Muscle of leg (tissue), 11 donors: ENCODE data around the gene MRPS34. TPM values are rescaled to one million over a fixed set of nuclear protein-coding genes. Genes with fewer than 3 reads are reported as not detected.
"Not testable (repeated sequence)": the region's sequence is repeated elsewhere in the genome, so short reads cannot be mapped to it uniquely, and the experiment has no call there.

ENCODE experiments used
- DNase-seq: peaks from one replicate; pipeline ENCODE4 v3.0.0; 2013
- H3K27ac ChIP-seq: one replicate; pipeline ENCODE4 v1.5.1; 2013; ENCODE audit warnings: mild to moderate bottlenecking, low read length, control low read depth
- H3K27me3 ChIP-seq: one replicate; pipeline ENCODE4 v1.6.1; 2013; ENCODE audit warnings: low read length; ENCODE audit not compliant: control insufficient read depth, insufficient read depth
- H3K36me3 ChIP-seq: one replicate; pipeline ENCODE4 v1.6.1; 2013; ENCODE audit warnings: low read length; ENCODE audit not compliant: control insufficient read depth, insufficient read depth
- H3K4me1 ChIP-seq: one replicate; pipeline ENCODE4 v1.6.1; 2013; ENCODE audit warnings: low read length; ENCODE audit not compliant: control insufficient read depth, insufficient read depth
- H3K4me3 ChIP-seq: one replicate; pipeline ENCODE4 v1.5.1; 2013; ENCODE audit warnings: low read length, control low read depth
- H3K9me3 ChIP-seq: replicated peaks from 2 replicates; pipeline ENCODE4 v1.6.1; 2013; ENCODE audit warnings: low read depth, low read length; ENCODE audit not compliant: control insufficient read depth
- WGBS: methylation state at CpG from one replicate; pipeline ENCODE4 v1.1.5; 2013; ENCODE audit warnings: missing lambda C conversion rate; ENCODE audit not compliant: insufficient coverage; 5-methylcytosine and 5-hydroxymethylcytosine counted together
- polyA plus RNA-seq, 8 donors: library from polyadenylated mRNA; unstranded; fragments of 120-200 nt; gene quantifications; one replicate each; pipeline versions ENCODE4 v1.2.1 to v1.2.3, GENCODE V29; 2013; ENCODE audit warnings: inconsistent platforms in 1 of 8, low replicate concordance in 1 of 8; ENCODE audit not compliant: insufficient read length in 8 of 8, insufficient read depth in 1 of 8
- total RNA-seq: library from RNA; stranded (reverse); fragments of 120-200 nt; gene quantifications from one replicate; pipeline ENCODE4 v1.2.4, GENCODE V29; 2013

MRPS34 gene
- total and polyA plus RNA-seq, 9 donors, result 44.7 to 57.8 (median 49.6) TPM

- no peak for DNase-seq
- H3K4me1 ChIP-seq, result no peaks in the 10 kb centered on the region
- H3K9me3 ChIP-seq, result peaks cover 14% of the 10 kb centered on the region
- H3K36me3 ChIP-seq, result peaks cover 3% of the 10 kb centered on the region
- WGBS, result 64% methylated on average over 8 of the region's 10 CpGs
- H3K27ac ChIP-seq, result no peak overlapping the region
- no peak overlapping the region for H3K4me3 ChIP-seq
- no peaks in the 10 kb centered on the region for H3K27me3 ChIP-seq
Observed at GRCh38 chr16:1800701-1801100, 27.8 kb upstream of the MRPS34 start.

DNA sequence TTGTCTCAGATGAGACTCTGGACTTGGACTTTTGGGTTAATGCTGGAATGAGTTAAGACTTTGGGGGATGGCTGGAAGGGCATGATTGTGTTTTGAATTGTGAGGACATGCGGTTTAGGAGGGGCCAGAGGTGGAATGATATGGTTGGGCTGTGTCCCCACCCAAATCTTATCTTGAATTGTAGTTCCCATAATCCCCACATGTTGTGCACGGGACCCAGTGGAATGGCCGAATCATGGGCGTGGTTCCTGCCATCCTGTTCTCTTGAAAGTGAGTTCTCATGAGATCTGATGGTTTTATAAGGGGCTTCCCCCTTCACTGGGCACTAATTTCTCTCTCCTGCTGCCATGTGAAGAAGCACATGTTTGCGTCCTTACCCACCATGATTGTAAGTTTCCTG is 26.3 kb upstream of the MRPS34 start:
- H3K27me3 ChIP-seq, result not testable (repeated sequence)
- no CpG with 5 or more reads among the region's 5 CpGs for WGBS

GRCh38 chr16:1794908-1795666 is 22.2 kb upstream of the MRPS34 start:
- no peaks in the 10 kb centered on the region for H3K27me3 ChIP-seq
- no peak overlapping the region for H3K4me3 ChIP-seq
- peaks cover 16% of the 10 kb centered on the region for H3K36me3 ChIP-seq
- peaks cover 12% of the 10 kb centered on the region for H3K4me1 ChIP-seq
- peaks cover 14% of the 10 kb centered on the region for H3K9me3 ChIP-seq
- WGBS, result 72% methylated on average over 22 of the region's 32 CpGs
- DNase-seq, result no peak
- H3K27ac ChIP-seq, result no peak overlapping the region

More for the DNA sequence above, 26.3 kb upstream of the MRPS34 start:
- not testable (repeated sequence) for DNase-seq, H3K4me1 ChIP-seq, H3K27ac ChIP-seq, H3K4me3 ChIP-seq, H3K36me3 ChIP-seq
- peaks cover 14% of the 10 kb centered on the region for H3K9me3 ChIP-seq

- peaks cover 12% of the 10 kb centered on the region for H3K4me1 ChIP-seq
- H3K27me3 ChIP-seq, result no peaks in the 10 kb centered on the region
- WGBS, result 47% methylated on average over 12 of the region's 18 CpGs
- H3K27ac ChIP-seq, result no peak overlapping the region
- no peak overlapping the region for H3K4me3 ChIP-seq
- no peak for DNase-seq
- peaks cover 24% of the 10 kb centered on the region for H3K36me3 ChIP-seq
- H3K9me3 ChIP-seq, result peaks cover 12% of the 10 kb centered on the region
Observed at GRCh38 chr16:1794221-1794871, 21.4 kb upstream of the MRPS34 start.

DNA sequence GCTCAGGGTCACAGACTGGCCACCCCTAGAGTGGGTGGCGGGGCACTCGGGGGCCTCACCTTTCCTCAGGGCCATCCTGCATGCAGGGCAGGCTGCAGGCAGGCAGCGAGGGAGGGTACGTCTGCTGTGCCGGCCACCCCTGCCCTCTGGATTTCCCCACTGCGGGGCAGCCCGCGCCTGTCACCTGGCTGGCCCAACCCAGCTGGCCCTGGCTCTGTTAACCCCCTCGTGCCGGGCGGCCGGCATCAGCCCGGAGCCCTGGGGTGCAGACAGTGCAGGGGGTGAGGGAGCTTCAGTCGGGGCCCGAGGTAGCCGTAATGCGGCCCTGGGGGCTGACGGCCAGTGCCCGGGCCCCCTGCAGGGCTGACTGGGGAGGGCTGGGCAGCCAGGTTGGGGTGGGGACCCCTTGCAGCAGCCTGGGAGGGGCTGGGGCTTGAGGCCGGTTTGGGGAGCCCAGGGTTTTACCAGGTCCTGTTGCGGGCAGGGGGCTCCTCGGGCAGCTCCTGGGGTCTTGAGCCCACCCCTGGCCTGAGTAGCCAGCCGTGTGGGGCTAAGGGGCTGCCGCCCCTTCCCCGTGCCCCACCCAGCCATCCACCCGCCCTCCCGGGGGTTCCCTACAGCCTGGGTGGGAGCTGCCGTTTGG is 20.8 kb upstream of the MRPS34 start, which contains the start of gene IGFALS:
Gene IGFALS, minus strand, starts transcription at position 128 of the 643 bp plus-strand sequence. Its CDS starts 53 bp downstream, at position 75.
- Histone ChIP-seq H3K4me3 (no peak within 1 kb of the TSS), H3K36me3 (peaks cover 30% of the 10 kb centered on the region), H3K27ac (no peak within 1 kb of the TSS), H3K27me3 (no peaks in the 10 kb centered on the region), H3K4me1 (peaks cover 12% of the 10 kb centered on the region), H3K9me3 (peaks cover 7% of the 10 kb centered on the region)
- DNase-seq, result no peak
- WGBS, result 45% methylated on average over 28 of the region's 28 CpGs

DNA sequence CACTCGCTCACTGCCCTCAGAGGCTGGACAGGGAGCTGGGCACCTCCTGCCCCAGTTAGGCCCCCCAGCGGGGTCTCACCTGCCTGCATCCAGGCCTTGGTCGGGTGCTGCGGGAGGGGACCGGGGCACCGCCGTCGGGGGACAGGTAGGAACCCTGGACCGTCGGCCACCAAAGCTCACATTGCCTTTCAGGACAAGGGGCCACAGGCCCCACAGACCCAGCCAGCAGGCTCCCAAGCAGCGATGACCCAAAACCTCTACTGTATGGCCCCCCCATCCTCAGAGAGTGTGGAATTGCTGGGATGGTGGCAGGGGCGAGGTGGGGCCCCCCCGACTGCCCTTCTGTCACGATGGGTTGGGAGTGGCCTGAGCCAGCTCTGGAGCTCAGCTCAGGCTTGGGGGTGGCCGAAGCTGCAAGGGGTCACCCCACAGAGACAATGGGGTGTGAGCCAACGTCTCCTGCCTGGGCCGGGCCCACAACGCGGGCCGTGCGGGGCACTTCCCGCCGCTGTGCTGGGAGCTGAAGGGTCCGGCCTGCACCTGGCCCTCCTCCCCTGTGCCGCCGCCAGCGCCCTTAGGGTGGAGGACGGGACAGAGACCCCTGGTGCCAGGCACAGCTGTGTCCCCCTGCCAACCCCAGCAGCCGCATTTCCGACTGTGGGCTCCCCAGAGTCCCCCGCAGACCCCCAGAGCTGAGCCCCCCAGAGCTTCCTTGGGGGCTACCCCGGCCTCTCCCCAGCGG is 20.1 kb upstream of the MRPS34 start:
- Histone ChIP-seq H3K27me3 (no peaks in the 10 kb centered on the region), H3K27ac (no peak overlapping the region), H3K36me3 (peaks cover 37% of the 10 kb centered on the region), H3K9me3 (peaks cover 2% of the 10 kb centered on the region), H3K4me1 (peaks cover 12% of the 10 kb centered on the region), H3K4me3 (no peak overlapping the region)
- 86% methylated on average over 23 of the region's 33 CpGs for WGBS
- DNase-seq, result no peak

DNA sequence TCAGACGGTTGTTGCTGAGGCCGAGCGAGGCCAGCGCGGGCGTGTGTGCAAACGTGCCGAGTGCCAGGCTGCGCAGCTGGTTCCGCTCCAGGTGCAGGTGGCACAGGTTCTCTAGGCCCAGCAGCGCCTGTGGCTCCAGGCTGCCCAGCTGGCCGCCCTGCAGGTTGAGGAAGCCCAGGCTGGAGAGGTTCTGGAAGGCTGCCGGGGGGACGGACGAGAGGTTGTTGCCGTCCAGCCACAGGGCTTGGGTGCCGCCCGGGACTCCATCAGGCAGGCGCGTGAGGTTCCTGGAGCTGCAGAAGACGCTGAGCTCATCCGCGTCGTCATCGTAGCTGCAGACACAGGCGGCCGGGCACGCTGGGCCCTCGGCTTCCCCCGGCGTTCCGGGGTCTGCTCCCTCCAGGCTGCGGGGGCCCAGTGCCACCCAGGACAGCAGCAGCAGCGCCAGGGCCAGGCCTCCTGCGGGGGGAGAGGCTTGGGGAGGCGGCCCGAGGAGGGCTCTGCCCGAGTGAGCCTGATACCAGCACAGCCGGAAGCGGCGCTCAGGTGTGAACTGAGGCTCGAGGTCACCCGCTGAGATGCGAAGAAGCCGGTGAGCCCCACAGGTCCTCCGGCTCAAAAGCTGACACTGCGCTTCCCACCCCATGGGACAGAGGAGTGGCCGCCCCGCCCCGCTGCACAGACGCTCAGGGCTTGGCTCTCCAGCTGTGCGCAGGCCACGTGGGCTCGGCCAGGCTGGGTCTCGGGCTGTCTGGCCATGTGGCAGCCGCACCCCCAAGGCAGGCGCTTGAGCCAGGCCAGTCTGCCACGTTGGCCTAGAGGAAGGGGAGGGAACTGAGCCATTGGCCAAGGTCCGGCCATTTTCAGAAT is 19.2 kb upstream of the MRPS34 start:
- Histone ChIP-seq H3K4me1 (peaks cover 12% of the 10 kb centered on the region), H3K4me3 (no peak overlapping the region), H3K27me3 (no peaks in the 10 kb centered on the region), H3K36me3 (peaks cover 44% of the 10 kb centered on the region), H3K27ac (no peak overlapping the region), H3K9me3 (no peaks in the 10 kb centered on the region)
- WGBS, result 77% methylated on average over 59 of the region's 59 CpGs
- no peak for DNase-seq

DNA sequence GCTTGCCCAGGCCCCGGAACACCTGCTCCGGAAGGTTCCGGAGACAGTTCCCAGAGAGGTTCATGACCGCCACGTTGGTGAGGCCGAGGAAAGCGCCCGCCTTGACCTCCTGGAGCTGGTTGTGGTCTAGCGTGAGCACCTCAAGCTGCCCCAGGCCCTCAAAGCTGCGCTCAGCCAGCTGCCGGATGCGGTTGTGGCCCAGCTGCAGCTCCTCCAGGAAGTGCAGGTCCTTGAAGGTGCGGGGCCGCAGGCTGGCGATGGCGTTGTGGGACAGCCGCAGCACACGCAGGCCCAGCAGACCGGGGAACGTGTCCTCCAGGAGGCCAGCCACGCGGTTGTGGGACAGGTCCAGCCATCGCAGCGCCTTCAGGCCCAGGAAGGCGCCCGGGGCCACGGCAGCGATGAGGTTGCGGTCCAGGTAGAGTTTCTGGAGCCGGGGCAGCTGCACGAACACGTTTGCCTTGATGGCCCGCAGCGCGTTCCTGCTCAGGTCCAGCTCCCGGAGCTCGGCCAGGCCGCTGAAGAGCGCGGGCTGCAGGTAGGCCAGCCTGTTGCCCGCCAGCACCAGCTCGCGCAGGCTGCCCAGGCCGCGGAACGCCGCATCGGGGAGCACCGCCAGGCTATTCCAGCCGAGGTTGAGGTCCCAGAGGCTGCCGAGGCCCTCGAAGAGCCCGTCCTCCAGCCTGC is 18.5 kb upstream of the MRPS34 start:
- Histone ChIP-seq H3K4me3 (no peak overlapping the region), H3K9me3 (no peaks in the 10 kb centered on the region), H3K27ac (no peak overlapping the region), H3K4me1 (peaks cover 12% of the 10 kb centered on the region), H3K27me3 (no peaks in the 10 kb centered on the region), H3K36me3 (peaks cover 52% of the 10 kb centered on the region)
- no peak for DNase-seq
- 91% methylated on average over 53 of the region's 53 CpGs for WGBS
